ENCODE data around the gene SOX6.
"Not testable (repeated sequence)": the region's sequence is repeated elsewhere in the genome, so short reads cannot be mapped to it uniquely, and the experiment has no call there.

SOX6 gene

GRCh38 chr11:16037179-16037578, 319.2 kb downstream of the SOX6 start:
- H3K27me3 Mint-ChIP-seq: no peaks in the 10 kb centered on the region
- intact Hi-C loops (cut with micrococcal nuclease): no loop called here
- H3K9me3 Mint-ChIP-seq: no peaks in the 10 kb centered on the region
- H3K4me1 Mint-ChIP-seq (ENCODE audit: low read depth): no peaks in the 10 kb centered on the region
- no peaks in the 10 kb centered on the region for H3K36me3 Mint-ChIP-seq (ENCODE audit: low read depth)
- no peak overlapping the region for H3K4me3 Mint-ChIP-seq
- H3K27ac Mint-ChIP-seq: no peak overlapping the region

DNA sequence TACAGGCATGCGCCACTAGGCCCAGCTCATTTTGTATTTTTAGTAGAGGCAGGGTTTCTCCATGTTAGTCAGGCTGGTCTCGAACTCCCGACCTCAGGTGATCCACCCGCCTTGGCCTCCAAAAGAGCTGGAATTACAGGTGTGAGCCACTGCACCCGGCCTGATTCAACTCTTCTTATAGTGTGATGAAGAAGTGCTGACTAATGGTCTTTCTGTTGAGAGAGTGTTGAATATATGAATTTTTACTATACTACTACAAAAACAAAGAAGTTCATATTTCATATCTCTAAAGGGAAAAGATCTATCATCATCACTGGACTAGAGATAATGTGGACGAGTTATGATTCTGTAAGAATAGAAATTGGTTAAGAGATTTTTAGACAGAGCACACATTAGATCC, 320.1 kb downstream of the SOX6 start:
- no peaks in the 10 kb centered on the region for H3K4me1 Mint-ChIP-seq (ENCODE audit: low read depth)
- H3K27ac Mint-ChIP-seq: no peak overlapping the region
- intact Hi-C loops (cut with micrococcal nuclease): no loop called here

GRCh38 chr11:16034074-16034473, 322.3 kb downstream of the SOX6 start:
- Mint-ChIP-seq H3K27me3 (no peaks in the 10 kb centered on the region), H3K9me3 (no peaks in the 10 kb centered on the region), H3K27ac (no peak overlapping the region), H3K36me3 (ENCODE audit: low read depth) (no peaks in the 10 kb centered on the region), H3K4me3 (no peak overlapping the region), H3K4me1 (ENCODE audit: low read depth) (no peaks in the 10 kb centered on the region)
- intact Hi-C loops (cut with micrococcal nuclease): no loop called here

More for the DNA sequence above, 320.1 kb downstream of the SOX6 start:
- Mint-ChIP-seq H3K27me3 (no peaks in the 10 kb centered on the region), H3K4me3 (no peak overlapping the region), H3K9me3 (no peaks in the 10 kb centered on the region), H3K36me3 (ENCODE audit: low read depth) (no peaks in the 10 kb centered on the region)

- Mint-ChIP-seq H3K4me1 (ENCODE audit: low read depth) (no peaks in the 10 kb centered on the region), H3K4me3 (no peak overlapping the region), H3K9me3 (no peaks in the 10 kb centered on the region), H3K27me3 (no peaks in the 10 kb centered on the region), H3K27ac (no peak overlapping the region), H3K36me3 (ENCODE audit: low read depth) (no peaks in the 10 kb centered on the region)
- intact Hi-C loops (cut with micrococcal nuclease): no loop called here
These were observed 323.4 kb downstream of the SOX6 start for GRCh38 chr11:16032974-16033373.

DNA sequence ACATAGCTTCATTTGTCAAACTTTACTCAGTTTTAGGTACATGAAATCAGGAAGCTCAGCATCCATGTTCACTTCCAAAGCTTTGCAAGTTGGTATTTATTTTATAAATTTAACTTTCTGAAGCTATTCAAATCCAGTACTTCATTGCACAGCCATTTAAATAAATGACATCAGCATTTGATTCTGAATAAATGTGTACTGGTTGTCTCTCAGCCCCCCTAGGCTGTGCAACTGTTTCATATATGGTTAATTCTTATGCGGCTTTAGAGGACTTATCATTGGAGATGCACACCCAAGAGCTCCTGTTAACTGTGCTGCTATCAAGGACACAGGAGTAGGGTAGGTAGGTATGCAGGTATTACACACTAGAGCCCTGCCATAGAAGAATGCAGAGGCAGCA, 325.1 kb downstream of the SOX6 start:
- intact Hi-C loops (cut with micrococcal nuclease): no loop called here
- H3K36me3 Mint-ChIP-seq (ENCODE audit: low read depth): no peaks in the 10 kb centered on the region
- H3K4me3 Mint-ChIP-seq: no peak overlapping the region
- no peaks in the 10 kb centered on the region for H3K4me1 Mint-ChIP-seq (ENCODE audit: low read depth)
- H3K27me3 Mint-ChIP-seq: peaks cover under 1% of the 10 kb centered on the region
- H3K9me3 Mint-ChIP-seq: no peaks in the 10 kb centered on the region
- H3K27ac Mint-ChIP-seq: no peak overlapping the region

- intact Hi-C loops (cut with micrococcal nuclease): no loop called here
- Mint-ChIP-seq H3K27me3 (peaks cover 3% of the 10 kb centered on the region), H3K36me3 (ENCODE audit: low read depth) (no peaks in the 10 kb centered on the region), H3K27ac (no peak overlapping the region), H3K4me3 (no peak overlapping the region), H3K4me1 (ENCODE audit: low read depth) (no peaks in the 10 kb centered on the region), H3K9me3 (no peaks in the 10 kb centered on the region)
These were observed 325.7 kb downstream of the SOX6 start for GRCh38 chr11:16030664-16031063.

GRCh38 chr11:16029151-16029550, 327.2 kb downstream of the SOX6 start:
- H3K9me3 Mint-ChIP-seq; H3K36me3 Mint-ChIP-seq (ENCODE audit: low read depth); H3K27me3 Mint-ChIP-seq; H3K4me3 Mint-ChIP-seq; H3K27ac Mint-ChIP-seq; intact Hi-C loops (cut with micrococcal nuclease); H3K4me1 Mint-ChIP-seq (ENCODE audit: low read depth): not testable (repeated sequence)

DNA sequence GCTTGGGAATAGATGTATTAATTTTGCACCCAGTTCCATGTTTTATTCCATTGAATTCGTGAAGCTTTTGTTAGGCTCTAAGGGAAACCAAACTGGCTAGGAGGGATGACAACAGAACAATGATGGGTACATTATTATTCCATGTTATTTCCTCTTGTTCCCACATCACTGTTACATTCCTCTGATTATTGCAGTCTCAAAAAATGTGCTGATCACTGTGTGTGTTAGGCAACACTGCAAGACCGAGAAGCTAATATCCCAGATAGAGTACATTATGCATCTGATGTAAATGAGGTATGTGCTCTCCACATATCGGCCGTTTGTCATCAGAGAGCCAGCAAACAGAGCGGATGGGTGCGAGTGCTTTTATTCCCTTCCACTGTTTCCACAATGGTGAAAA, 327.9 kb downstream of the SOX6 start:
- H3K9me3 Mint-ChIP-seq: no peaks in the 10 kb centered on the region
- H3K4me3 Mint-ChIP-seq: no peak overlapping the region
- intact Hi-C loops (cut with micrococcal nuclease): no loop called here
- H3K36me3 Mint-ChIP-seq (ENCODE audit: low read depth): no peaks in the 10 kb centered on the region
- no peak overlapping the region for H3K27ac Mint-ChIP-seq
- H3K4me1 Mint-ChIP-seq (ENCODE audit: low read depth): no peaks in the 10 kb centered on the region
- peaks cover 3% of the 10 kb centered on the region for H3K27me3 Mint-ChIP-seq

GRCh38 chr11:16027621-16028020, 328.7 kb downstream of the SOX6 start:
- Mint-ChIP-seq H3K9me3 (no peaks in the 10 kb centered on the region), H3K27ac (no peak overlapping the region), H3K36me3 (ENCODE audit: low read depth) (no peaks in the 10 kb centered on the region), H3K4me1 (ENCODE audit: low read depth) (no peaks in the 10 kb centered on the region), H3K4me3 (no peak overlapping the region), H3K27me3 (peaks cover 3% of the 10 kb centered on the region)
- intact Hi-C loops (cut with micrococcal nuclease): no loop called here

DNA sequence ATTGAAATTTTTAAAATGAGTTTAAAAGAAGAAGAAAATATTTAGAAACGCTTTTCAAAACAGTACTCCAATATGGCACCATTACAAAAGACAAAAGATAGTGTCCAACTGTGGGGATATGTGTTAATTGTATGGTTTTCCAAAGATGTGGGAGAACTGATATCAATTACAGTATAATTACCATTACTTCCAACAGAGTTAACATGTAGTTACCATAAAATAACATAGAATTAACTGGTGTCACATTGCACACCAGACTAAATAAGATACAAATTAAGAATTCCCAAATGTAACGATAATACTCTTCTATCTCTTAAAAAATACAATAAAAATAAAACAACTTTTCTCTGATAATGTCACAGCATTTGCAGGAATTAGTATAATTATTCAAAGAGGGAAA, 329.5 kb downstream of the SOX6 start:
- no peaks in the 10 kb centered on the region for H3K9me3 Mint-ChIP-seq
- H3K36me3 Mint-ChIP-seq (ENCODE audit: low read depth): no peaks in the 10 kb centered on the region
- no peak overlapping the region for H3K4me3 Mint-ChIP-seq
- intact Hi-C loops (cut with micrococcal nuclease): no loop called here
- no peak overlapping the region for H3K27ac Mint-ChIP-seq
- H3K4me1 Mint-ChIP-seq (ENCODE audit: low read depth): no peaks in the 10 kb centered on the region
- peaks cover 3% of the 10 kb centered on the region for H3K27me3 Mint-ChIP-seq

DNA sequence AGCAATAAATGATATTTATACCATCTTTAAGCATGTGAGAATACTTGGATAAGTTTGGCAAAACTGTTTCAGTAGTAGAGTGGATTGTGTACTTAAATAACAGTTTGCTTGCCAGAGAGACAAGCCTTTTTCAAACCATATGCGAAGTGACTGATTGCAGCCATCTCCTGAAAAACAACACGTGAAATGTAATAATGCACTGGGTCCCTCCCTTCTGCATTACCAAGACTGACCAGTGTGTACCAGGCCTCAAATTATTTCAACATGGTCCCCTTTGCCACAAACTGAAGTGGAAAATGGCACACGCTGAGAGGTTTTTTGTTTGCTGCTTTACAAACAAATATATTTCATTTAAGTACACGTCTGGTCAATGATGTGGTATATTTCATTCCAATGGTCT, 337.4 kb downstream of the SOX6 start:
- Mint-ChIP-seq H3K36me3 (ENCODE audit: low read depth) (no peaks in the 10 kb centered on the region), H3K4me1 (ENCODE audit: low read depth) (no peaks in the 10 kb centered on the region), H3K27me3 (peaks cover 4% of the 10 kb centered on the region), H3K27ac (no peak overlapping the region), H3K4me3 (no peak overlapping the region), H3K9me3 (no peaks in the 10 kb centered on the region)
- intact Hi-C loops (cut with micrococcal nuclease): no loop called here

DNA sequence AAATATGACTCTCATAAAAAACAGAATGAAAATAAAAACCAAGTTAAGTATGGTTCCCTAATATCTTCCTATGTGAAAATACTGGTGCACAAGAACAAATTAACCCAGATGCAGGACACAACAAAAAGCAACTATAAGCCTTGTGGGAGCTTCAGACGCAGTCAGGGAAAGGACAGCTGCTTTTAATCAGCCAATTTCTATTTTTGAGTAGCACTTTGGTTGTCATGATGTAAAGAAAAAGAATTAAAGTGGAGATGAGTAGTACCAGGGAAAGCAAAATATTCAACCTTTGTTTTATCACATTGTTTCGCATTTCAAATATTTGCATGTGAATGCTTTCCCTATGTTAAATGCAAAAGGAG, 339.9 kb downstream of the SOX6 start:
- H3K4me3 Mint-ChIP-seq: no peak overlapping the region

DNA sequence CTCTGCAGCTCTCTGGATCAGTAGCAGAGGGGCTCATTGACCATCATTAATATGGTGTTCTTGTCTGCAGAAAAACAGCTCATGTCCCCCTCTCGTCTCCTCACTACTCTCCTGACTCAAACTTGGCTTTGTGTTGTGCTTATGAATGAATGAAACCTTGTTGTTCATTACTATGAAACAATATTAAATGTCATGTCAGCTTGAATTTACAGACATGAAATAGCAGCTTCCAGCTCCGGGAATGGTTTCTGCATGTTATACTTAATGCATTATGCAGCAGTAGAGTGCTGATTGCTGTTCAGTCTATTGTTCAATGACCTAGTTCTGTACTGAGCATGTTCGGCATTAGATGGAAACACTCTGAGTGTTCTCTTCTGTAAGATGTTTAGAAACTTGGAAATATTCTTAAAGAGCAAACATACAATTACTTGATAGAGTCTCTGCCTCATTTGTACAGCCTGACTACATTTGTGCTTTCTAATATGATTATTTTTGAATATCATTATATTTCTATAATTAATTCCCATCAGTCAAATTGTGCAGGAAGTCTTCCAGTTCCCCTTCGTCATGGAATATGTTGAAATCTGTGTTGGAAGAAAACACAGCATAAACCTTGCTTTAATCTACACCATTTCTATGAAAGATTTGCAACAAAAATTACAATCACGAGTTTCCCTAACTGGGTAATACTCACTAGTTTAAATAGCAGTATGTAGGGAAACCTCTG, 340.4 kb downstream of the SOX6 start:
- no peaks in the 10 kb centered on the region for H3K4me1 Mint-ChIP-seq (ENCODE audit: low read depth)
- H3K27me3 Mint-ChIP-seq: peaks cover 4% of the 10 kb centered on the region
- no peaks in the 10 kb centered on the region for H3K36me3 Mint-ChIP-seq (ENCODE audit: low read depth)
- H3K9me3 Mint-ChIP-seq: no peaks in the 10 kb centered on the region
- H3K27ac Mint-ChIP-seq: no peak overlapping the region
- intact Hi-C loops (cut with micrococcal nuclease): no loop called here
- no peak overlapping the region for H3K4me3 Mint-ChIP-seq

More for the DNA sequence above, 339.9 kb downstream of the SOX6 start:
- Mint-ChIP-seq H3K36me3 (ENCODE audit: low read depth) (no peaks in the 10 kb centered on the region), H3K4me1 (ENCODE audit: low read depth) (no peaks in the 10 kb centered on the region), H3K9me3 (no peaks in the 10 kb centered on the region), H3K27me3 (peaks cover 4% of the 10 kb centered on the region), H3K27ac (no peak overlapping the region)
- intact Hi-C loops (cut with micrococcal nuclease): no loop called here

DNA sequence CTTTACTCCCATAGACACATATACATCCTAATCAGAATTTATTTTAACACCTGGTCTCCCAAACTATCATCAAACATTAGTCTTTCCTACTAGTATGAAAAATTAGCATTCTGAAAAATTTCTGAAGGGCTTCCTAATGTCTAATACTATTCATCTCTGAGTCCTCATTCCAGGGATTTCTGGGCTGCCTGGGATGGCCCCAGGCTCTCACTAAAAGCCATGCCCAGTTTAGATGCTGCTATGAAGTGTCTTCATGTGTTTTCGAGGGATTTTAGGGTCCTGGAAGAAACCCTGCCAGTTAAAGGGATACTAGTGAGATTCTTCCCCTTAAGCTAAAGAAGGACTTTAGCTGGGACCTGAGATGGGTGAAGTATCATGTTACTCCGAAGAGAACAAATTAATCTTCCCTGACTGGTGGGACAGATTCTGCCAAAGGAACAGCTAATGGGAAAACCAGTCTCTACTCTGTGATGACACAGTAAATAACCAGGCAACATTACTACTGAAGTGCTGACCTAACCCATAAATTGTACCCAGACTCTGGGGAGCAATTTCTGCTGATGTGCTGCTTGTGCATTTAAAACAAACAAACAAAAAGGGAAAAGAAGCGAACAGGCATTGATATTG, 342.6 kb downstream of the SOX6 start:
- H3K4me1 Mint-ChIP-seq (ENCODE audit: low read depth): no peaks in the 10 kb centered on the region
- intact Hi-C loops (cut with micrococcal nuclease): no loop called here
- no peaks in the 10 kb centered on the region for H3K36me3 Mint-ChIP-seq (ENCODE audit: low read depth)
- no peaks in the 10 kb centered on the region for H3K27me3 Mint-ChIP-seq
- H3K9me3 Mint-ChIP-seq: no peaks in the 10 kb centered on the region
- H3K27ac Mint-ChIP-seq: no peak overlapping the region
- H3K4me3 Mint-ChIP-seq: no peak overlapping the region

DNA sequence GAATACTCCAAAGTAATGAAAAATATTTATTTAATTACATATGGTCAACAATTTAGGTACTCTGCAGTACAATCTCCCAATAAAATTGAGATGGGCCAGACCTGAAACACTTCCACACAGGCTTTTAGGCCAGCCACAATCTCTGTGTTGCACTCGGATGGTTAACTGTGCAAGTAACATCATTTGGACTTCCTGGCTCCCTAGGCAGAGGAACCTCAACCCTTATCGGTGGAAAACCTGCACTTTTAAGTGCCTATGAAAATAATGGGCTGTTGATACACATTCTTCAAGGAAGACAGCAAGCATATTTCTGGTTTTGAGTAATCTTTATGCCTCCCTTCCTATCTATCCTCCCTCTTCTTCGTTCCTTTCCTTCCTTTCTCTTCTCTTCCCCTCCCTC, 343.1 kb downstream of the SOX6 start:
- no peak overlapping the region for H3K27ac Mint-ChIP-seq
- no peaks in the 10 kb centered on the region for H3K27me3 Mint-ChIP-seq
- intact Hi-C loops (cut with micrococcal nuclease): no loop called here
- H3K36me3 Mint-ChIP-seq (ENCODE audit: low read depth): no peaks in the 10 kb centered on the region
- H3K4me3 Mint-ChIP-seq: no peak overlapping the region
- no peaks in the 10 kb centered on the region for H3K4me1 Mint-ChIP-seq (ENCODE audit: low read depth)
- no peaks in the 10 kb centered on the region for H3K9me3 Mint-ChIP-seq
